Sigmoid colon (tissue), 3 donors: Measurements from ENCODE around the gene TGIF2.

Source experiments
- CTCF ChIP-seq, 4 experiments: fragments of 450-650 bp in 3 of 4; fragments of 200-600 bp in 1 of 4; IDR thresholded peaks; one replicate each; pipeline ENCODE4 v1.5.1; 2016 to 2019; ENCODE audit warnings: antibody characterized with exemption in 4 of 4, mild to moderate bottlenecking in 3 of 4, moderate library complexity in 2 of 4
- POLR2A ChIP-seq, 2 donors: fragments of 450-650 bp; IDR thresholded peaks; one replicate each; pipeline ENCODE4 v1.6.1; 2016; ENCODE audit warnings: antibody characterized with exemption in 2 of 2, mild to moderate bottlenecking in 2 of 2, moderate library complexity in 2 of 2

- TF ChIP-seq CTCF (IDR thresholded peaks at IDR 0.05) (no peak), POLR2A (IDR thresholded peaks at IDR 0.05) (no peak)
These were observed 59.9 kb downstream of the TGIF2 start for GRCh38 chr20:36633285-36633772.
